Adrenal gland (tissue), 12 donors: ENCODE data around the gene CALR3. TPM values are rescaled to one million over a fixed set of nuclear protein-coding genes. Genes with fewer than 3 reads are reported as not detected.
A peak's percentile ranks its signal among the peaks of the same experiment; 100 is the strongest.
"Not testable (repeated sequence)": the region's sequence is repeated elsewhere in the genome, so short reads cannot be mapped to it uniquely, and the experiment has no call there.

Source experiments
- DNase-seq, 7 donors: peaks; one replicate each; pipeline ENCODE4 v3.0.0-alpha.2; 2019 to 2020
- H3K27ac ChIP-seq, 5 donors: fragments of 200-600 bp; sonication (generic) in 4 of 5; 1 replicate in 3 of 5; 2 replicates in 2 of 5; pipeline versions ENCODE4 v1.5.1 to v1.8.0; 2016 to 2020; ENCODE audit warnings: mild to moderate bottlenecking in 1 of 5
- H3K27me3 ChIP-seq: fragments of 200-600 bp; 2 replicates; pipeline ENCODE4 v1.8.0; 2021
- H3K36me3 ChIP-seq, 2 donors: fragments of 200-600 bp; replicated peaks in 1 of 2; 1 replicate in 1 of 2; 2 replicates in 1 of 2; pipeline versions ENCODE4 v1.5.1 to v1.8.0; 2018 to 2022
- H3K4me1 ChIP-seq, 2 donors: fragments of 200-600 bp; replicated peaks in 1 of 2; 1 replicate in 1 of 2; 2 replicates in 1 of 2; pipeline versions ENCODE4 v1.5.1 to v1.8.0; 2018 to 2021
- H3K4me3 ChIP-seq, 4 donors: fragments of 200-600 bp; sonication (generic) in 3 of 4; one replicate each; pipeline ENCODE4 v1.5.1; 2016 to 2018
- H3K9me3 ChIP-seq, 3 donors: fragments of 200-600 bp; sonication (generic) in 1 of 3; replicated peaks in 1 of 3; 1 replicate in 2 of 3; 2 replicates in 1 of 3; pipeline versions ENCODE4 v1.5.1 to v1.8.0; 2016 to 2021
- POLR2A ChIP-seq, 2 donors: fragments of 450-650 bp; IDR thresholded peaks; one replicate each; pipeline ENCODE4 v1.6.1; 2017; ENCODE audit warnings: antibody characterized with exemption in 2 of 2, mild to moderate bottlenecking in 2 of 2, moderate library complexity in 1 of 2
- WGBS, 4 donors: extraction: QIAGEN DNeasy Blood & Tissue Kit in 2 of 4; methylation state at CpG; one replicate each; pipeline versions ENCODE4 v1.1.5 to v1.1.7; 2013 to 2017; 5-methylcytosine and 5-hydroxymethylcytosine counted together
- intact Hi-C, 2 donors: fragments of 100-400 bp; cut with DNase I; formaldehyde crosslinking; loops; one replicate each; pipeline versions ENCODE4 v1.14.1 to v1.15.0; 2022 to 2023
- polyA plus RNA-seq, 3 donors: library from polyadenylated mRNA; stranded (reverse); fragments of 200-250 nt in 2 of 3; fragments of 350-450 nt in 1 of 3; fragmentation: Illumina TruSeq in 1 of 3; extraction: RNeasy Lipid Tissue Mini Kit (QIAGEN cat#74804) in 1 of 3; gene quantifications; one replicate each; pipeline ENCODE4 v1.2.3, GENCODE V29; 2013 to 2014
- total RNA-seq, 9 donors: library from RNA; depleted of rRNA in 4 of 9; stranded (reverse); fragments of >200 nt in 4 of 9; fragments of 120-200 nt in 1 of 9; fragmentation: NEBNext Ultra II Directional in 1 of 9; extraction: Animal tissue kit (Norgen Biotek cat#: 25700) in 1 of 9; gene quantifications; one replicate each; pipeline versions ENCODE4 v1.1.0 to v1.2.4, GENCODE V29; 2013 to 2023
- TF ChIP-seq, protein P1 (sequence below), 6 experiments: fragments of 450-650 bp in 4 of 6; fragments of 200-600 bp in 2 of 6; sonication (generic) in 1 of 6; IDR thresholded peaks; 1 replicate in 5 of 6; 2 replicates in 1 of 6; pipeline versions ENCODE4 v1.5.1 to v1.8.0; 2016 to 2021; ENCODE audit warnings: antibody characterized with exemption in 6 of 6, mild to moderate bottlenecking in 2 of 6, moderate library complexity in 1 of 6
- donor health status: healthy with polysubstance abuse.
- donor health status: Bipolar disorder and iron deficiency.
- donor health status: DM: yes; HTN: yes; CAD: no.
- donor health status: DM: no; HTN: no; CAD: no.
- donor health status: DM: no; HTN: no; CAD: no.
- donor health status: DM: yes; HTN: yes; CAD: no.

Gene CALR3
- total and polyA plus RNA-seq, 12 donors = 0.07 to 0.41 (median 0.14) TPM; not detected in 8

DNA sequence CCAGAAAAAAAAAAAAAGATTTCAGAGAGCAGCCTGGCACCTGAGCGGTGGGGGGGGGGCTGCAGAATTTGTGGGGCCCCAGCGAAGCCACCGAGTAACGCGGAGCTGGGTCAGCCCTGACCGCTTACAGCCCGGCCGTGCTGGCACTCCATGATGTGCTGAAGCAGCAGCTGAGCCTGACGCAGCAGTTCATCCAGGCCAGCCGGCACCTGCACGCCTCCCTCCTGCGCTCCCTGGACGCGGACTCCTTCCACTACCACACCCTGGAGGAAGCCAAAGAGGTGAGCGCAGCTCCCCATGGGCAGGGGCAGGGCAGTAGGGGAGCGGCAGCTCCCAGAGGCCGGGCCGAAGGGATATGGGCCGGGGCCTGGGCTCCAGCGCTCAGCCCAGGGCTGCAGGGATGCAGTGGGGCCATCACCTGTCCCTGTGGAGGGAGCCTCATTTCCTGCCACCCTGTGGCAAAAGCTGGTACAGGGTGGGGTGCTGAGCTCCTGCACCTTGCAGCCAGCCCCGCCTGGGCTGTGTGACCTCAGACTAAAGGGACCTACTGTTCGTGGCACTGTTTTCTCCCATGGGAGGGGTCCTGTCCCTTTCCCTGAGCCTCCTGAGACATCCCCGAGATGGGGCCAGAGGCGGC is 18.5 kb upstream of the CALR3 start:
- Histone ChIP-seq H3K4me3 (no peak overlapping the region), H3K27ac (no peak overlapping the region), H3K36me3 (peaks cover 0 to 48% of the 10 kb centered on the region in 2 donors), H3K27me3 (no peaks in the 10 kb centered on the region), H3K4me1 (no peaks in the 10 kb centered on the region), H3K9me3 (no peaks in the 10 kb centered on the region)
- TF ChIP-seq POLR2A (IDR thresholded peaks at IDR 0.05) = no peak
- TF ChIP-seq, protein P1, sequence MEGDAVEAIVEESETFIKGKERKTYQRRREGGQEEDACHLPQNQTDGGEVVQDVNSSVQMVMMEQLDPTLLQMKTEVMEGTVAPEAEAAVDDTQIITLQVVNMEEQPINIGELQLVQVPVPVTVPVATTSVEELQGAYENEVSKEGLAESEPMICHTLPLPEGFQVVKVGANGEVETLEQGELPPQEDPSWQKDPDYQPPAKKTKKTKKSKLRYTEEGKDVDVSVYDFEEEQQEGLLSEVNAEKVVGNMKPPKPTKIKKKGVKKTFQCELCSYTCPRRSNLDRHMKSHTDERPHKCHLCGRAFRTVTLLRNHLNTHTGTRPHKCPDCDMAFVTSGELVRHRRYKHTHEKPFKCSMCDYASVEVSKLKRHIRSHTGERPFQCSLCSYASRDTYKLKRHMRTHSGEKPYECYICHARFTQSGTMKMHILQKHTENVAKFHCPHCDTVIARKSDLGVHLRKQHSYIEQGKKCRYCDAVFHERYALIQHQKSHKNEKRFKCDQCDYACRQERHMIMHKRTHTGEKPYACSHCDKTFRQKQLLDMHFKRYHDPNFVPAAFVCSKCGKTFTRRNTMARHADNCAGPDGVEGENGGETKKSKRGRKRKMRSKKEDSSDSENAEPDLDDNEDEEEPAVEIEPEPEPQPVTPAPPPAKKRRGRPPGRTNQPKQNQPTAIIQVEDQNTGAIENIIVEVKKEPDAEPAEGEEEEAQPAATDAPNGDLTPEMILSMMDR (IDR thresholded peaks at IDR 0.05) = no peak
- WGBS, 4 donors = 82 to 96% (median 93%) methylated on average over 4 to 24 of the region's 24 CpGs
- DNase-seq = no peak
- intact Hi-C loops = no loop called here

DNA sequence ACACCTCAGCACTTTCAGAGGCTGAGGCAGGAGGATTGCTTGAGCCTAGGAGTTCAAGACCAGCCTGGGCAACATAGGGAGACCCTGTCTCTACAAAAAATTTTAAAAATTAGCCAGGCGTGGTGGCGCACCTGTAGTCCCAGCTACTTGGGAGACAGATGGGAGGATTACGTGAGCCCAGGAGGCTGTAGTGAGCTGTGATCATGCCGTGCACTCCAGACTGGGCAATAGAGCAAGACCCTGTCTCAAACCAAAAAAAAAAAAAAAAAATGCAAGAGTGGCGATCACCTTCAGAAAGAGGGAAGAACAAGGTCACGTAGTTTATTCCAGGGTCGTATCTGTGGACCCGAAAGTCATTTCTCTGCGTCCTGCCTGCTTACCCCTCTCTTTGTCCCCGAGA is 16.6 kb upstream of the CALR3 start:
- DNase-seq, H3K27ac ChIP-seq, H3K27me3 ChIP-seq, intact Hi-C loops, H3K9me3 ChIP-seq, H3K4me3 ChIP-seq, H3K4me1 ChIP-seq: not testable (repeated sequence)
- peaks cover 0 to 30% of the 10 kb centered on the region in 2 donors for H3K36me3 ChIP-seq
- 92 to 96% (median 95%) methylated on average over 10 of the region's 10 CpGs for WGBS, 4 donors

DNA sequence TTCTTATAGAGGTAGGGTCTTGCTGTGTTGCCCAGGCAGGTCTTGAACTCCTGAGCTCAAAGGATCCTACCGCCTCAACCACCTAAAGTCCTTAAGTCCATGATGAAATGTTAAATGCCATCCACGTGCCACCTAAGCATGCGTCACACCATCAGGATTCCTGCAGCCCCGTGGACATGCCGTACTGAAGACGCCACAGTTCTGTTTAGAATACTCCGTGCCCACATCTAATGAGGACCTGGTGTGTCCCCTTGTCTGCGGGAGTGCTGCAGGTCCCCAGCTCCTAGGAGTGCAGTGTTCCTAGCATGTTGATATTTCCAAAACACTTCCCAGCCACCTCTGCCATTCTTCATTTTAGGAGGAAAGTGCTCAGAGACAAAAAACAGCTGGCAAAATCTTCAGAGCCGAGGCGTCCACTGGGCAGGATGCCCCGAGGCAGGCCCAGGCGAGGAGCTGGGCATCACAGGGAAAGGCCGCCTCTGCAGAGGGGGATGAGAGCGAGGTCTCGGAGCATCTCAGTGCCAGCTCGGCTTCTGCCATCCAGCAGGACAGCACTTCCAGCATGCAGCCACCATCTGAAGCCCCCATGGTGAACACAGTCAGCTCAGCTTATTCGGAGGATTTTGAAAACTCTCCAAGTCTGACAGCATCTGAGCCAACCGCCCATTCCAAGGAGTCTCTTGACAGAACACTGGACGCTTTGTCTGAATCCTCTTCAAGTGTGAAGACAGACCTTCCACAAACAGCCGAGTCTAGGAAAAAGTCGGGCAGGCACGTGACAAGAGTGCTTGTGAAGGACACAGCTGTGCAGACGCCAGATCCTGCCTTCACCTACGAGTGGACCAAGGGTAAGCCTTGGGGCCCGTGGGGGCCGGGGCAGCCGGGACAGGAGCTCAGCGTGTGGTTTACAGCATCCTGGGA is 13.4 kb upstream of the CALR3 start:
- H3K4me1 ChIP-seq = no peaks in the 10 kb centered on the region
- no peaks in the 10 kb centered on the region for H3K9me3 ChIP-seq
- DNase-seq = peak in 3 of 7 donors; percentile 36 to 44 (median 42)
- peaks cover 0 to 12% of the 10 kb centered on the region in 2 donors for H3K36me3 ChIP-seq
- no peak overlapping the region for H3K27ac ChIP-seq
- intact Hi-C loops = no loop called here
- no peak overlapping the region for H3K4me3 ChIP-seq
- no peak for TF ChIP-seq POLR2A (IDR thresholded peaks at IDR 0.05)
- TF ChIP-seq, protein P1 (IDR thresholded peaks at IDR 0.05) = no peak
- H3K27me3 ChIP-seq = no peaks in the 10 kb centered on the region
- 73 to 92% (median 80%) methylated on average over 14 to 28 of the region's 28 CpGs for WGBS, 4 donors

DNA sequence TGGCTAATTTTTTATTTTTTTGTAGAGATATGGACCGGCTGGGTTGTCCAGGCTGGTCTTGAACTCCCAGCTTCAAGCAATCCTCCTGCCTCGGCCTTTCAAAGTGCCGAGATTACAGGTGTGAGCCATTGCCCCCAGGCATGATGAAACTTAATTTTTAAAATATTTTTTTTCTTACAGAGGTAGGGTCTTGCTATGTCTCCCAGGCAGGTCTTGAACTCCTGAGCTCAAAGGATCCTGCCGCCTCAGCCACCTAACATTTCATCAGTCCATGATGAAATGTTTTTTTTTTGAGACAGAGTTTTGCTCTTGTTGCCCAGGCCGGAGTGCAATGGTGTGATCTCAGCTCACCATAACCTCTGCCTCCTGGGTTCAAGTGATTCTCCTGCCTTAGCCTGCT is 12.6 kb upstream of the CALR3 start:
- intact Hi-C loops = no loop called here
- no peak for DNase-seq
- H3K4me3 ChIP-seq = no peak overlapping the region
- TF ChIP-seq, protein P1 (IDR thresholded peaks at IDR 0.05) = no peak
- no peak for TF ChIP-seq POLR2A (IDR thresholded peaks at IDR 0.05)
- peaks cover 0 to 16% of the 10 kb centered on the region in 2 donors for H3K36me3 ChIP-seq
- H3K27ac ChIP-seq = no peak overlapping the region
- no peaks in the 10 kb centered on the region for H3K27me3 ChIP-seq
- no peaks in the 10 kb centered on the region for H3K4me1 ChIP-seq
- WGBS, 4 donors = 94 to 97% (median 96%) methylated on average over 5 of the region's 5 CpGs
- H3K9me3 ChIP-seq = no peaks in the 10 kb centered on the region
